ENCODE data around the gene COG7. TPM values are rescaled to one million over a fixed set of nuclear protein-coding genes. Genes with fewer than 3 reads are reported as not detected.
"Not testable (repeated sequence)": the region's sequence is repeated elsewhere in the genome, so short reads cannot be mapped to it uniquely, and the experiment has no call there.

Gene COG7
- polyA plus RNA-seq, 1 donor (not counting 4 experiments of a cell fraction or from before 2014, with no cell fraction given) = 14.7 TPM

- Histone ChIP-seq H3K4me2 (ENCODE audit: control insufficient read depth, extremely low read depth, insufficient read depth, low read depth, low read length) (no peak overlapping the region), H3K27me3 (ENCODE audit: control insufficient read depth, extremely low read depth, insufficient read depth, low read length) (no peaks in the 10 kb centered on the region), H3K36me3 (ENCODE audit: control insufficient read depth in 2 of 2, extremely low read depth in 1 of 2, insufficient read depth in 2 of 2, low read length in 2 of 2) (peaks cover 0 to 3% of the 10 kb centered on the region in 2 experiments), H3K9me3 (ENCODE audit: control insufficient read depth, low read depth, low read length) (no peaks in the 10 kb centered on the region), H3K79me2 (ENCODE audit: control insufficient read depth, insufficient read depth, low read length) (peaks cover 14% of the 10 kb centered on the region), H3K4me3 (ENCODE audit: control insufficient read depth in 2 of 3, extremely low read depth in 1 of 3, insufficient read depth in 2 of 3, low read depth in 1 of 3, low read length in 3 of 3) (no peak overlapping the region), H3K27ac (ENCODE audit: control insufficient read depth, insufficient read depth, low read length) (no peak overlapping the region), H2AFZ (ENCODE audit: control insufficient read depth, low read length) (no peak overlapping the region), H3K9me1 (ENCODE audit: control insufficient read depth, extremely low read depth, insufficient read depth, low read length) (no peaks in the 10 kb centered on the region), H3K4me1 (ENCODE audit: control insufficient read depth, extremely low read depth, insufficient read depth, low read length) (peaks cover 5% of the 10 kb centered on the region), H3K9ac (ENCODE audit: control insufficient read depth, extremely low read depth, insufficient read depth, low read length) (no peak overlapping the region), H4K20me1 (ENCODE audit: control insufficient read depth, extremely low read depth, insufficient read depth, low read length) (no peaks in the 10 kb centered on the region)
- no peak for TF ChIP-seq CTCF (optimal IDR thresholded peaks at IDR 0.05 in 1 of 3, IDR thresholded peaks at IDR 0.05 in 1 of 3, conservative IDR thresholded peaks at IDR 0.05 in 1 of 3; ENCODE audit: extremely low read depth in 1 of 3, insufficient read depth in 2 of 3, low read length in 3 of 3)
- TF ChIP-seq EZH2 (IDR thresholded peaks at IDR 0.05; ENCODE audit: low read length) = no peak
- DNase-seq (ENCODE audit: low read depth, low spot score) = no peak
- dilution Hi-C loops (cut with MboI; ENCODE audit: extremely low pct_ligation_motif_present, low sequenced_read_pairs) = no loop called here
- FAIRE-seq = no peak
These were observed 4.6 kb downstream of the COG7 start for GRCh38 chr16:23448392-23448791.

DNA sequence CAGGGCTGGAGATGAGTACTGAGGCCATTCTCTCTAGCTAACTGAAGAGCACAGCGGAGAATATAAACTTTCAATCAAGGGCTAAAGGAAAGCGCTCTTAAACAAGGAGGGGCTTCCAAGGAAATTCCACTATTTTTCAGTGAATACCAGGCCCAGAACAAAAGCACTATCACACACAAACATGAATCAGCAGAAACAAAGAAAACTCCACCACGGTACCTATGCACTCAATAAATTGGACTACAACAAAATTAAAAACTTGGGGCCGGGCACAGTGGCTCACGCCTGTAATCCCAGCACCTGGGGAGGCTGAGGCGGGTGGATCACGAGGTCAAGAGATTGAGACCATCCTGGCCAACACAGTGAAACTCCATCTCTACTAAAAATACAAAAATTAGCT is 15.4 kb downstream of the COG7 start:
- H3K36me3 ChIP-seq (ENCODE audit: control insufficient read depth in 2 of 2, extremely low read depth in 1 of 2, insufficient read depth in 2 of 2, low read length in 2 of 2) = peaks cover 10 to 14% of the 10 kb centered on the region in 2 experiments
- dilution Hi-C loops (cut with MboI; ENCODE audit: extremely low pct_ligation_motif_present, low sequenced_read_pairs); H3K79me2 ChIP-seq (ENCODE audit: control insufficient read depth, insufficient read depth, low read length); H2AFZ ChIP-seq (ENCODE audit: control insufficient read depth, low read length); H3K4me3 ChIP-seq (ENCODE audit: control insufficient read depth in 2 of 3, extremely low read depth in 1 of 3, insufficient read depth in 2 of 3, low read depth in 1 of 3, low read length in 3 of 3); H3K9ac ChIP-seq (ENCODE audit: control insufficient read depth, extremely low read depth, insufficient read depth, low read length); FAIRE-seq; H3K4me1 ChIP-seq (ENCODE audit: control insufficient read depth, extremely low read depth, insufficient read depth, low read length); H3K9me1 ChIP-seq (ENCODE audit: control insufficient read depth, extremely low read depth, insufficient read depth, low read length); H3K27me3 ChIP-seq (ENCODE audit: control insufficient read depth, extremely low read depth, insufficient read depth, low read length); H3K4me2 ChIP-seq (ENCODE audit: control insufficient read depth, extremely low read depth, insufficient read depth, low read depth, low read length); H3K27ac ChIP-seq (ENCODE audit: control insufficient read depth, insufficient read depth, low read length); H3K9me3 ChIP-seq (ENCODE audit: control insufficient read depth, low read depth, low read length); H4K20me1 ChIP-seq (ENCODE audit: control insufficient read depth, extremely low read depth, insufficient read depth, low read length); DNase-seq (ENCODE audit: low read depth, low spot score): not testable (repeated sequence)

- Histone ChIP-seq H3K27me3 (ENCODE audit: control insufficient read depth, extremely low read depth, insufficient read depth, low read length) (no peaks in the 10 kb centered on the region), H4K20me1 (ENCODE audit: control insufficient read depth, extremely low read depth, insufficient read depth, low read length) (peaks cover 4% of the 10 kb centered on the region), H3K9me3 (ENCODE audit: control insufficient read depth, low read depth, low read length) (no peaks in the 10 kb centered on the region), H2AFZ (ENCODE audit: control insufficient read depth, low read length) (no peak overlapping the region), H3K4me2 (ENCODE audit: control insufficient read depth, extremely low read depth, insufficient read depth, low read depth, low read length) (no peak overlapping the region), H3K4me3 (ENCODE audit: control insufficient read depth in 2 of 3, extremely low read depth in 1 of 3, insufficient read depth in 2 of 3, low read depth in 1 of 3, low read length in 3 of 3) (no peak overlapping the region), H3K36me3 (ENCODE audit: control insufficient read depth in 2 of 2, extremely low read depth in 1 of 2, insufficient read depth in 2 of 2, low read length in 2 of 2) (peaks cover 10 to 16% of the 10 kb centered on the region in 2 experiments), H3K4me1 (ENCODE audit: control insufficient read depth, extremely low read depth, insufficient read depth, low read length) (no peaks in the 10 kb centered on the region), H3K9ac (ENCODE audit: control insufficient read depth, extremely low read depth, insufficient read depth, low read length) (no peak overlapping the region), H3K9me1 (ENCODE audit: control insufficient read depth, extremely low read depth, insufficient read depth, low read length) (peaks cover 3% of the 10 kb centered on the region), H3K27ac (ENCODE audit: control insufficient read depth, insufficient read depth, low read length) (no peak overlapping the region), H3K79me2 (ENCODE audit: control insufficient read depth, insufficient read depth, low read length) (no peaks in the 10 kb centered on the region)
- TF ChIP-seq EZH2 (IDR thresholded peaks at IDR 0.05; ENCODE audit: low read length) (no peak), CTCF (optimal IDR thresholded peaks at IDR 0.05 in 1 of 3, IDR thresholded peaks at IDR 0.05 in 1 of 3, conservative IDR thresholded peaks at IDR 0.05 in 1 of 3; ENCODE audit: extremely low read depth in 1 of 3, insufficient read depth in 2 of 3, low read length in 3 of 3) (no peak)
- dilution Hi-C loops (cut with MboI; ENCODE audit: extremely low pct_ligation_motif_present, low sequenced_read_pairs) = no loop called here
- DNase-seq (ENCODE audit: low read depth, low spot score) (no peak), FAIRE-seq (no peak)
These were observed 16.0 kb downstream of the COG7 start for GRCh38 chr16:23436951-23437350.

Measured in keratinocyte (primary cell).